ENCODE measurements around the gene CLCN1. TPM values are rescaled to one million over a fixed set of nuclear protein-coding genes. Genes with fewer than 3 reads are reported as not detected.

Gene CLCN1
- total and polyA plus RNA-seq, 10 of the 15 experiments (the other 5 are each of a cell fraction or from before 2014, with no cell fraction given): 0.30 TPM; not detected in 9

DNA sequence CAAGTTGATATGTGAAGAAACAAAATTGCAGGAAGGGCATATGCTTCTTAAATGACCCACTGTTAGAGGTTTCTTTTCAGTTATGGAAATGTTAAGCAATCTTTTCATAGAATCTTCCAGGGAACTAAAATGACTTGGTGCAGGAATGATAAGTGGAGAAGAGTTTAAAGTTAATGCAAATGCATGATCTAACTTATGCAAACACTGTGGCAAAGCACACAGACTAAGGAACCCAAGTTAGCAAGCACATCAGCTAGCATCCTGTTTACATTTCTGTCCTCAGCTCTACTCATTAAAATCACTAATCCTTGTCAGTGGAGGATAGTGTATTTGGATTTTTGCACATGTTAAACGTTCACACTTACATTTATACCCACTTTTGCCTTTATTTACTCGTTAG is 9.3 kb downstream of the CLCN1 start:
- intact Hi-C loops (cut with micrococcal nuclease; ENCODE audit: unreplicated experiment): loop anchor here (5.0 kb wide), 1 partner anchor 42 kb away; no protein-coding TSS in a partner anchor
- no peak overlapping the region for H3K27ac ChIP-seq (ENCODE audit: control insufficient read depth, insufficient read depth)

DNA sequence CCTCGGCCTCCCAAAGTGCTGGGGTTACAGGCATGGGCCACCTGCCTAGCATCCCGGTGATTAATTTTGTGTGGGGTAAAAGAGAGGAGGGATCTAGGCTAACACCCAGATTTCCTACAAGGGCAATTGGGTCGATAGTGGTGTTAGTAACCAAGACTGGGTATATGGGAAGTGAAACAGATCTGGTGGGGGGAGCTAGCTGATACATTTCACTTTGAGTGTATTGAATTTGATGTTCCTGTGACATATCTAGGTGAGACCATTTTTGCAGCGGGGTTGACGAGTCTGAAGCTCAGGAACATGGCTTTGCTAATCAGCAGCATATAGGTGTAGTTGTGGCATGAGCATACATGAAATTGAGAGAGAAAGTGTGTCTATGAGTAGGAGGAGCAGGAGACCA is 12.0 kb downstream of the CLCN1 start:
- Histone ChIP-seq H3K4me2 (ENCODE audit: control insufficient read depth, insufficient read depth) (no peak overlapping the region), H2AFZ (ENCODE audit: control insufficient read depth, low read depth, low read length) (peak overlapping the region; percentile 29; the same call in 1 of the 2 replicates), H3K79me2 (ENCODE audit: control insufficient read depth, insufficient read depth, low read length) (no peaks in the 10 kb centered on the region), H3K9ac (ENCODE audit: control insufficient read depth, insufficient read depth, low read length) (no peak overlapping the region), H4K20me1 (ENCODE audit: control insufficient read depth, insufficient read depth) (no peaks in the 10 kb centered on the region), H3K4me1 (ENCODE audit: control insufficient read depth, insufficient read depth, low read length) (peaks cover 10% of the 10 kb centered on the region; the same call in 1 of the 2 replicates), H3K27me3 (replicated peaks in 1 of 2; ENCODE audit: control insufficient read depth in 2 of 2, insufficient read depth in 2 of 2, low read length in 1 of 2) (no peaks in the 10 kb centered on the region), H3K27ac (ENCODE audit: control insufficient read depth, insufficient read depth) (no peak overlapping the region), H3K36me3 (ENCODE audit: control insufficient read depth in 2 of 2, insufficient read depth in 2 of 2, low read length in 1 of 2) (no peaks in the 10 kb centered on the region), H3K4me3 (no peak overlapping the region), H3K9me3 (replicated peaks; ENCODE audit: control insufficient read depth, insufficient read depth, low read length) (no peaks in the 10 kb centered on the region)
- DNase-seq (ENCODE audit: low read depth, low spot score): no peak
- ChIA-PET POLR2A (no interaction called here), SMC1A (ENCODE audit: uncharacterized antibody, unreplicated experiment) (interaction anchor here (0.6 kb wide), 1 partner anchor 17 kb away, joined by 3 read pairs; no protein-coding TSS in a partner anchor), RAD21 (ENCODE audit: unreplicated experiment) (no interaction called here), CTCF (interaction anchor here (1.0 to 1.4 kb wide), 3 partner anchors 75 to 113 kb away, joined by 3 to 6 read pairs (median 4); no protein-coding TSS in a partner anchor)
- 1% methylated on average over 5 of the region's 5 CpGs for WGBS (ENCODE audit: insufficient coverage, insufficient replicate concordance, low lambda C conversion rate, missing lambda C conversion rate)
- intact Hi-C loops (cut with micrococcal nuclease; ENCODE audit: unreplicated experiment): loop anchor here (5.0 kb wide), 1 partner anchor 39 kb away; no protein-coding TSS in a partner anchor
- no TSS peak for BruUV-seq (replicated peaks)
- TF ChIP-seq, protein P1, sequence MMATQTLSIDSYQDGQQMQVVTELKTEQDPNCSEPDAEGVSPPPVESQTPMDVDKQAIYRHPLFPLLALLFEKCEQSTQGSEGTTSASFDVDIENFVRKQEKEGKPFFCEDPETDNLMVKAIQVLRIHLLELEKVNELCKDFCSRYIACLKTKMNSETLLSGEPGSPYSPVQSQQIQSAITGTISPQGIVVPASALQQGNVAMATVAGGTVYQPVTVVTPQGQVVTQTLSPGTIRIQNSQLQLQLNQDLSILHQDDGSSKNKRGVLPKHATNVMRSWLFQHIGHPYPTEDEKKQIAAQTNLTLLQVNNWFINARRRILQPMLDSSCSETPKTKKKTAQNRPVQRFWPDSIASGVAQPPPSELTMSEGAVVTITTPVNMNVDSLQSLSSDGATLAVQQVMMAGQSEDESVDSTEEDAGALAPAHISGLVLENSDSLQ (IDR thresholded peaks at IDR 0.05): peak; percentile 31; the same call in 1 of the 2 replicates
- TF ChIP-seq NFYB (IDR thresholded peaks at IDR 0.05; ENCODE audit: insufficient read depth, low read depth, low read length): no peak
- TF ChIP-seq, protein P2, sequence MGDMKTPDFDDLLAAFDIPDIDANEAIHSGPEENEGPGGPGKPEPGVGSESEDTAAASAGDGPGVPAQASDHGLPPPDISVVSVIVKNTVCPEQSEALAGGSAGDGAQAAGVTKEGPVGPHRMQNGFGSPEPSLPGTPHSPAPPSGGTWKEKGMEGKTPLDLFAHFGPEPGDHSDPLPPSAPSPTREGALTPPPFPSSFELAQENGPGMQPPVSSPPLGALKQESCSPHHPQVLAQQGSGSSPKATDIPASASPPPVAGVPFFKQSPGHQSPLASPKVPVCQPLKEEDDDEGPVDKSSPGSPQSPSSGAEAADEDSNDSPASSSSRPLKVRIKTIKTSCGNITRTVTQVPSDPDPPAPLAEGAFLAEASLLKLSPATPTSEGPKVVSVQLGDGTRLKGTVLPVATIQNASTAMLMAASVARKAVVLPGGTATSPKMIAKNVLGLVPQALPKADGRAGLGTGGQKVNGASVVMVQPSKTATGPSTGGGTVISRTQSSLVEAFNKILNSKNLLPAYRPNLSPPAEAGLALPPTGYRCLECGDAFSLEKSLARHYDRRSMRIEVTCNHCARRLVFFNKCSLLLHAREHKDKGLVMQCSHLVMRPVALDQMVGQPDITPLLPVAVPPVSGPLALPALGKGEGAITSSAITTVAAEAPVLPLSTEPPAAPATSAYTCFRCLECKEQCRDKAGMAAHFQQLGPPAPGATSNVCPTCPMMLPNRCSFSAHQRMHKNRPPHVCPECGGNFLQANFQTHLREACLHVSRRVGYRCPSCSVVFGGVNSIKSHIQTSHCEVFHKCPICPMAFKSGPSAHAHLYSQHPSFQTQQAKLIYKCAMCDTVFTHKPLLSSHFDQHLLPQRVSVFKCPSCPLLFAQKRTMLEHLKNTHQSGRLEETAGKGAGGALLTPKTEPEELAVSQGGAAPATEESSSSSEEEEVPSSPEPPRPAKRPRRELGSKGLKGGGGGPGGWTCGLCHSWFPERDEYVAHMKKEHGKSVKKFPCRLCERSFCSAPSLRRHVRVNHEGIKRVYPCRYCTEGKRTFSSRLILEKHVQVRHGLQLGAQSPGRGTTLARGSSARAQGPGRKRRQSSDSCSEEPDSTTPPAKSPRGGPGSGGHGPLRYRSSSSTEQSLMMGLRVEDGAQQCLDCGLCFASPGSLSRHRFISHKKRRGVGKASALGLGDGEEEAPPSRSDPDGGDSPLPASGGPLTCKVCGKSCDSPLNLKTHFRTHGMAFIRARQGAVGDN (IDR thresholded peaks at IDR 0.05): no peak
- peak; percentile 75; the same call in 1 of the 2 replicates for TF ChIP-seq SPI1 (IDR thresholded peaks at IDR 0.05; ENCODE audit: borderline replicate concordance, insufficient read depth, low read depth, low read length)
- peak; percentile 70 for FAIRE-seq
- in situ Hi-C loops (cut with MboI): no loop called here
- ATAC-seq: peak; percentile 83

More for the DNA sequence above, 9.3 kb downstream of the CLCN1 start:
- no peaks in the 10 kb centered on the region for H3K36me3 ChIP-seq (ENCODE audit: control insufficient read depth in 2 of 2, insufficient read depth in 2 of 2, low read length in 1 of 2)
- ChIA-PET POLR2A (no interaction called here), SMC1A (ENCODE audit: uncharacterized antibody, unreplicated experiment) (interaction anchor here (1.3 kb wide), 1 partner anchor 85 kb away, joined by 5 read pairs; no protein-coding TSS in a partner anchor), RAD21 (ENCODE audit: unreplicated experiment) (no interaction called here), CTCF (interaction anchor here (0.7 to 2.3 kb wide), 6 partner anchors 10 to 85 kb away, joined by 3 to 8 read pairs (median 5); partner anchors contain the start of gene GSTK1)
- ATAC-seq (peak; percentile 35; the same call in 1 of the 3 replicates), DNase-seq (ENCODE audit: low read depth, low spot score) (no peak), FAIRE-seq (peak; percentile 18)
- BruUV-seq (replicated peaks): no TSS peak
- in situ Hi-C loops (cut with MboI): no loop called here
- H3K4me1 ChIP-seq (ENCODE audit: control insufficient read depth, insufficient read depth, low read length): peaks cover 10% of the 10 kb centered on the region; the same call in 1 of the 2 replicates
- no peaks in the 10 kb centered on the region for H3K9me3 ChIP-seq (replicated peaks; ENCODE audit: control insufficient read depth, insufficient read depth, low read length)
- no peak overlapping the region for H3K9ac ChIP-seq (ENCODE audit: control insufficient read depth, insufficient read depth, low read length)
- H3K27me3 ChIP-seq (replicated peaks in 1 of 2; ENCODE audit: control insufficient read depth in 2 of 2, insufficient read depth in 2 of 2, low read length in 1 of 2): no peaks in the 10 kb centered on the region
- no peaks in the 10 kb centered on the region for H3K79me2 ChIP-seq (ENCODE audit: control insufficient read depth, insufficient read depth, low read length)
- peak overlapping the region; percentile 20; the same call in 1 of the 2 replicates for H3K4me2 ChIP-seq (ENCODE audit: control insufficient read depth, insufficient read depth)
- H4K20me1 ChIP-seq (ENCODE audit: control insufficient read depth, insufficient read depth): no peaks in the 10 kb centered on the region
- no peak overlapping the region for H2AFZ ChIP-seq (ENCODE audit: control insufficient read depth, low read depth, low read length)
- H3K4me3 ChIP-seq: no peak overlapping the region
- no peak for TF ChIP-seq GABPA (IDR thresholded peaks at IDR 0.05; ENCODE audit: low read depth)
- no peak for TF ChIP-seq ESRRA (IDR thresholded peaks at IDR 0.05; ENCODE audit: low read length)
- TF ChIP-seq POU2F2 (IDR thresholded peaks at IDR 0.05; ENCODE audit: borderline replicate concordance, low read depth, low read length): peak; percentile 93
- TF ChIP-seq PAX5 (IDR thresholded peaks at IDR 0.05; ENCODE audit: borderline replicate concordance, low read depth, low read length): peak; percentile 42; the same call in 1 of the 2 replicates
- TF ChIP-seq RUNX3 (IDR thresholded peaks at IDR 0.05; ENCODE audit: low read length): peak; percentile 19; the same call in 1 of the 2 replicates
- WGBS (ENCODE audit: insufficient coverage, insufficient replicate concordance, low lambda C conversion rate, missing lambda C conversion rate): 3% methylated on average over 2 of the region's 2 CpGs
